CD4-positive, alpha-beta T cell treated with Interleukin-17A for 1 hour (primary cell): ENCODE measurements around the gene ZNF778.
"Not testable (repeated sequence)": the region's sequence is repeated elsewhere in the genome, so short reads cannot be mapped to it uniquely, and the experiment has no call there.

Experiments
- DNase-seq: peaks from one replicate; pipeline ENCODE4 v3.0.0-alpha.2; 2020

ZNF778 gene

DNA sequence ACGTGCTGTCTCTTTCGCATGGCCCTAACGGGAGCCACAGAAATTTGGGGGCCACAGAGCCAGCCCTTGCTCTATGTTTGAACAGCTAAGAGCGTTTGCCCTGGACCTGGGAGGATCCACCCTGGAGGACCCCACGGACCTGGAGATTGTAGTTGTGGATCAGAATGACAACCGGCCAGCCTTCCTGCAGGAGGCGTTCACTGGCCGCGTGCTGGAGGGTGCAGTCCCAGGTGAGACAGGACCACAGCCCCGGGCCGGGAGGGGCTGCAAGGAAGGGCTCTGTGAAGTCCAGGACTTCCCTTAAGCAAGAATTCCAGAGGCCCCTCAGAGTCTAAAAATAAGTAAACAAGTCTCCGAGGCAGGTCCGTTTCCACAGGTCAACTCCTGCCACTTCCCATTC lies 34.0 kb upstream of the ZNF778 start:
- DNase-seq: no peak

DNA sequence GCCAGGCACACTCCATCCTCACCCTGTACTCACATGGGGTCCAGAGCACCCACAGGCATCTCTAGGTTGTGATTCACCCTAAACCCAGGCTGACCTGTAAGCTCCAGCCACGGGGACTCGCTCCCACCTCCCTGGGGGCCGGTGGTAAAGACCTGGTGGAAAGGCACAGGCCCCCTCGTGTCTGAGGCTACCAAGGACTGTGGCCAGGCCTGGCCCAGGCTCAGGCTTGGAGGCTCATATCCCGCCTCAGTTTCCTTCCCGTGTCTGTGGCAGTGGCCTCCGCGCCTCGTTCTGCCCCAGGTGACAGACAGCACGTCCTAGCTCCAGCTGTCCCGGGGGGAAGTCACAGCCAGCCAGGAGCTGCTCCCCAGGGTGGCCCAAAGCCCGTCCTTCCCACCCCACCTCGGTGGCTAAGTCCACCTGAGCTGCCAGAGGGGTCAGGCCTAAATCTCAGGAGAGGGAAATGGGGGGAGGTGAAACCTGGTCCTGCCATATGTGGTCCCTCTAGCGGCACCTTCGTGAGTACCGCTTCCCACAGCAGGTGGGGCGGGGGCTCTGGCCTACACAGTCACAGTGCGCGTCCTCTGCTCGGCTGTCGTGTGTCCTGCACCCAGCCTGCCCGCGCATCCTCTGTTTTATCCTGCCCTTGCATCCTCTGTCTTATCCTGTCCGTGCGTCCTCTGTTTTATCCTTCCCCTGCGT lies 33.4 kb upstream of the ZNF778 start:
- no peak for DNase-seq

DNA sequence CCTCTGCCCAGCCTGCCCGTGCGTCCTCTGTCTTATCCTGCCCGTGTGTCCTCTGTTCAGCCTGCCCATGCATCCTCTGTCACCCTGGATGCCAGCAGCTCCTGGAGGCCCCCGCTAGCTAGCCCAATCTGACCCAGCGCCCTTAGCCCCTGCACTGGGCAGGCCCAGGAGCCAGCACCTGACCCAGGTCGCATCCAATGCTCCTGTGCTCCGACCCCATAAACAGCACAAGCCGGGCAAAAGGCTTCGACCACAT lies 32.9 kb upstream of the ZNF778 start:
- no peak for DNase-seq

DNA sequence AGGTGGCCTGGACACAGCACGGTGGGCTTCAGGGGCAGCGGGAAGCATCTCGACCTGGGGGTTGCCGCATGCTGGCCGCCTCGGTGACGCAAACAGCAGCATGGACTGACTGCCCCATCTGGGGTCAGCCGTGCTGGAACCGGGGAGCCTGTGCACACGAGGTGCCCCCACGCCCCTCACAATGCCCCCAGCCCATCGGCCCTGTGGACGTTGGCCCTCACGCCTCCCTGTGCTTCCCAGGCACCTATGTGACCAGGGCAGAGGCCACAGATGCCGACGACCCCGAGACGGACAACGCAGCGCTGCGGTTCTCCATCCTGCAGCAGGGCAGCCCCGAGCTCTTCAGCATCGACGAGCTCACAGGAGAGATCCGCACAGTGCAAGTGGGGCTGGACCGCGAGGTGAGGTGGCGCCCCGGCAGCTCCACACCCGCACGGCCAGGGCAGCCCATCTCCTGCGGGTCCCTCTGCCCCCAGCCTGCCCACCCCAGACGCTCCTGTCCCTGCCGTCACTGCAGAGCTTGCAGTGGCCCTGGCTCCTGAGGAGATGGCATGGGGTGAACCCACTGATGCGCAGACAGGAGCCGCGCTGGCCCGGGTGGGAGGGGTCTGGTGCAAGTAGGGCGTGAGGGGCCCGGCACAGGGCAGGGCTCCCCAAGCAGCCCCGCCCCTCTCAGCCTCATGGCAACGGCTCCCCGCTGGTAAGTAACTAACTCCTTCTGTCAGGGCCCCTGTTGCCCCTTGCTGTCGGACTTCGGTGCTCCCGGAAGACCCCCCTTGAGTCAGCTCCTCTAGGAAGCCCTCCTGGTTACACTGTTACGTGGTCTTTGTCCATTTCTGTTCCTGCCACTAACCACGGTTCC lies 32.3 kb upstream of the ZNF778 start:
- DNase-seq: no peak

DNA sequence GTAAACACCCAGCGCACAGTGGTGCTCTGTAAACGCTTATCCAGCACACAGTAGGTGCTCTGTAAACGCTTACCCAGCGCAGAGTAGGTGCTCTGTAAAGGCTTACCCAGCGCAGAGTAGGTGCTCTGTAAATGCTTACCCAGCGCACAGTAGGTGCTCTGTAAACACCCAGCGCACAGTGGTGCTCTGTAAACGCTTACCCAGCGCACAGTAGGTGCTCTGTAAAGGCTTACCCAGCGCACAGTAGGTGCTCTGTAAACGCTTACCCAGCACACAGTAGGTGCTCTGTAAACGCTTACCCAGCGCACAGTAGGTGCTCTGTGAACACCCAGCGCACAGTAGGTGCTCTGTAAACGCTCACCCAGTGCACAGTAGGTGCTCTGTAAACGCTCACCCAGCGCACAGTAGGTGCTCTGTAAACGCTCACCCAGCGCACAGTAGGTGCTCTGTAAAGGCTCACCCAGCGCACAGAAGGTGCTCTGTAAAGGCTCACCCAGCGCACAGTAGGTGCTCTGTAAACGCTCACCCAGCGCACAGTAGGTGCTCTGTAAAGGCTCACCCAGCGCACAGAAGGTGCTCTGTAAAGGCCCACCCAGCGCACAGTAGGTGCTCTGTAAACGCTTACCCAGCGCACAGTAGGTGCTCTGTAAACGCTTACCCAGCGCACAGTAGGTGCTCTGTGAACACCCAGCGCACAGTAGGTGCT lies 31.5 kb upstream of the ZNF778 start:
- DNase-seq: not testable (repeated sequence)

DNA sequence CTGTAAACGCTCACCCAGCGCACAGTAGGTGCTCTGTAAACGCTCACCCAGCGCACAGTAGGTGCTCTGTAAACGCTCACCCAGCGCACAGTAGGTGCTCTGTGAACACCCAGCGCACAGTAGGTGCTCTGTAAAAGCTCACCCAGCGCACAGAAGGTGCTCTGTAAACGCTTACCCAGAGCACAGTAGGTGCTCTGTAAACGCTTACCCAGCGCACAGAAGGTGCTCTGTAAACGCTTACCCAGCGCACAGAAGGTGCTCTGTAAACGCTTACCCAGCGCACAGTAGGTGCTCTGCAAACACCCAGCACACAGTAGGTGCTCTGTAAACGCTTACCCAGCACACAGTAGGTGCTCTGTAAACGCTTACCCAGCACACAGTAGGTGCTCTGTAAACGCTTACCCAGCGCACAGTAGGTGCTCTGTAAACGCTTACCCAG lies 30.9 kb upstream of the ZNF778 start:
- peak; percentile 12 for DNase-seq

DNA sequence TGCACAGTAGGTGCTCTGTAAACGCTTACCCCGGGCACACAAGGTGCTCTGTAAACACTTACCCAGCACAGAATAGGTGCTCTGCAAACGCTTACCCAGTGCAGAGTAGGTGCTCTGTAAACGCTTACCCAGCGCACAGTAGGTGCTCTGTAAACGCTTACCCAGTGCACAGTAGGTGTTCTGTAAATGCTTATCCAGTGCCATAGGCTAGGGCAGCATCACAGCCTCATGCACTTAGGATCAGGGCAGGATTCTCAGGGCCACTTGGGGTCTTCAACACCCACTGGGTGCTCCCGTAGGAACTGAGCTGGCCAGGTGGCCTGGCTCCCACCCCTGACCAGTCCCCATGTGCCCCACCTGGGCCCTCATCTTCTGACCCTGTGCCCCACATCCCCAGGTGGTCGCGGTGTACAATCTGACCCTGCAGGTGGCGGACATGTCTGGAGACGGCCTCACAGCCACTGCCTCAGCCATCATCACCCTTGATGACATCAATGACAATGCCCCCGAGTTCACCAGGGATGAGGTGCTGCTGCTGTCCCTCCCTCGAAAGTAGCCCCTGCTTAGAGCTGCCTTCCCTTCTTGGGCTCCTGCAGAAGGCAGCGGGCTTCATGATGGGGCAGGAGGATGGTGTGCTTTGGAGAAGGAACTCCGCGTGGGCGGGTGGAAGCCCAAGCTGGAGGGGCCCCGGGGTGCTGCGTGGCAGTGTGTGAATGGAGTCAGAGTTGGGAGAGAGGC lies 30.3 kb upstream of the ZNF778 start:
- peak; percentile 22 for DNase-seq

DNA sequence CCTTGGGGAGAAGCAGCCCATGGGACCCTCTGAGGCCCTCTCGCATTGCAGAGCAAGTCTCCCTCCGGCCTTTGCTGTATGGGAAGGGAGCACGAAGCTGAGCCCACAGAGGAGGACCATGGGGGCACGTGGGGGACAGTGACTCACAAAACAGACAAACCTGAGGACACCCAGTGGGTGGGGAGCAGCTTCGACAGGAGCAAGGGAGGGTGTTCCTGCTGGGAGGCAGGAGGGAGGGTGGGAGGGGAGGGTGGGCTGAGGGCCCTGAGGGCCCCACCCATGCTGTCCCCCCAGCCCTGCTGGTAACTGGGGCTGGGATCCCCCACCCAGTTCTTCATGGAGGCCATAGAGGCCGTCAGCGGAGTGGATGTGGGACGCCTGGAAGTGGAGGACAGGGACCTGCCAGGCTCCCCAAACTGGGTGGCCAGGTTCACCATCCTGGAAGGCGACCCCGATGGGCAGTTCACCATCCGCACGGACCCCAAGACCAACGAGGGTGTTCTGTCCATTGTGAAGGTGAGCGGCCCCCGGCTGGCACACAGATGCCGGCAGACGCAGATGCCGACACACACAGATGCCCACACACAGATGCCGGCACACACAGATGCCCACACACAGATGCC lies 29.6 kb upstream of the ZNF778 start:
- DNase-seq: no peak

DNA sequence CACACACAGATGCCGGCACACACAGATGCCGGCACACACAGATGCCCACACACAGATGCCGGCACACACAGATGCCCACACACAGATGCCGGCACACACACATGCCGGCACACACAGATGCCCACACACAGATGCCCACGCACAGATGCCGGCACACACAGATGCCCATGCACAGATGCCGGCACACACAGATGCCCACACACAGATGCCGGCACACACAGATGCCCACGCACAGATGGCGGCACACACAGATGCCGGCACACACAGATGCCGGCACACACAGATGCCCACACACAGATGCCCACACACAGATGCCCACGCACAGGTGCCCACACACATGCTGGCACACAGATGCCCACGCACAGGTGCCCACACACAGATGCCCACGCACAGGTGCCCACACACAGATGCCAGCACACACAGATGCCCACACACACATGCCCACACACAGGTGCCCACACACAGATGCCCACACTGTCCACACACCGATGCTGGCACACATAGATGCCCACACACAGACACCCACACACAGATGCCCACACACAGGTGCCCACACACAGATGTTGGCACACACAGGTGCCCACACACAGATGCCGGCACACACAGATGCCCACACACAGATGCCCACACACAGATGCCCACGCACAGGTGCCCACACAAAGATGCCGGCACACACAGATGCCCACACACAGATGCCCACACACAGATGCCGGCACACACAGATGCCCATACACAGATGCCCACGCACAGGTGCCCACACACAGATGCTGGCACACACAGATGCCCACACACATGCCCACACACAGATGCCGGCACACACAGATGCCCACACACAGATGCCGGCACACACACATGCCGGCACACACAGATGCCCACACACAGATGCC lies 28.8 kb upstream of the ZNF778 start:
- DNase-seq: not testable (repeated sequence)

DNA sequence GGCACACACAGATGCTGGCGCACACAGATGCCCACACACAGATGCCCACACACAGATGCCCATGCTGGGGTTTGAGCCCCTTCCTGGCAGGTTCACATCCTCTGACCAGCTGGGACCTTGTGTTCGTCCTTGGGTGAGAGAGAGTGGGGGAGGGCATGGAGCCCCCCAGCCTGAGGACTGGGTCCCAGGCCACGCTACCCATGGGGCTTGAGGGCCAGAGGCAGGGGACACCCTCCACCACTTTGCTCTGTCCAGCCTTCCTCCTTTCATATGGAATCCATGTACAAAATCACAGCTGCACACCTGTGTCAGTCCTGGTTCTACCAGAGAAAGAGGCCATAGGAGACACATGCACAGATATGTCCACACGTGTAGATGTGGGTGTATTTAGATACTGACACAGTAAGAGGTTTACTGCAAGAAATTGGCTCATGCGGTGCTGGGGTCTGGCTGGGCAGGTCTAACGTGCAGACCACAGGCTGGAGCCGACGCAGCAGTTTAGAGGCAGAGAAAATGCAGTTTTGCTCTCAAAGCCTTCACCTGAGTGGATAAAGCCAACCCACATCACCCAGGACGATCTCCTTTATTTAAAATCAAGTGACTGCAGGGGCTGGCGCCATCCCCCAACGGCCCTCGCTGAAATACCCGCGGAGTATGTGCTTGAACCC lies 28.0 kb upstream of the ZNF778 start:
- DNase-seq: no peak

DNA sequence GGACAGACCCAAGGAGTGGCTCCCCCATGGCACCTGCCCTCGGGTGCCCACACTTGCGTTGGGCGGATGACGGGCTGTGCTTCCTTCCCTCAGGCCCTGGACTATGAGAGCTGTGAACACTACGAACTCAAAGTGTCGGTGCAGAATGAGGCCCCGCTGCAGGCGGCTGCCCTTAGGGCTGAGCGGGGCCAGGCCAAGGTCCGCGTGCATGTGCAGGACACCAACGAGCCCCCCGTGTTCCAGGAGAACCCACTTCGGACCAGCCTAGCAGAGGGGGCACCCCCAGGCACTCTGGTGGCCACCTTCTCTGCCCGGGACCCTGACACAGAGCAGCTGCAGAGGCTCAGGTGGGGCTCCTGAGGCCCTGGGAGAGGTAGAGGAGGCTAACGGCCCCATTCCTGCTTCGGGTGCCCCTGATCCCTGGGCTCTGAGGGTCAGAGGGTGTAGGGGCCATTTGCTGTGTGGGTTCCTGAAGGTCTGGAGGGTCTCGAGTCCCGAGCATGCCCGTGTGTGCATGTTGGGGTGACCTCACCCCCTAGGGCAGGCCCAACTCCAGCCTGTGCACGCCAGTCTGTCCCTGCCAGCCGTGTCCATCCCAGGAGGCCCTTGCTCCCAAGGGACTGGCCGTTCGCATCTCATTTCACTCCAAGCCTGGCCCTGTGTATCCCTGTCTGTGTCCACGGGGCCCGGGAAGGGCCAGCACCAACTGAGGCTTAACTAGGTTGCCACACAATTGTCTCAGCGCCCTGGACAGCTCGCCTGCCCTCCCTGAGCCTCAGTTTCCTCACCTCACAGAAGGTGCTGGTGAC lies 27.1 kb upstream of the ZNF778 start:
- DNase-seq: no peak

DNA sequence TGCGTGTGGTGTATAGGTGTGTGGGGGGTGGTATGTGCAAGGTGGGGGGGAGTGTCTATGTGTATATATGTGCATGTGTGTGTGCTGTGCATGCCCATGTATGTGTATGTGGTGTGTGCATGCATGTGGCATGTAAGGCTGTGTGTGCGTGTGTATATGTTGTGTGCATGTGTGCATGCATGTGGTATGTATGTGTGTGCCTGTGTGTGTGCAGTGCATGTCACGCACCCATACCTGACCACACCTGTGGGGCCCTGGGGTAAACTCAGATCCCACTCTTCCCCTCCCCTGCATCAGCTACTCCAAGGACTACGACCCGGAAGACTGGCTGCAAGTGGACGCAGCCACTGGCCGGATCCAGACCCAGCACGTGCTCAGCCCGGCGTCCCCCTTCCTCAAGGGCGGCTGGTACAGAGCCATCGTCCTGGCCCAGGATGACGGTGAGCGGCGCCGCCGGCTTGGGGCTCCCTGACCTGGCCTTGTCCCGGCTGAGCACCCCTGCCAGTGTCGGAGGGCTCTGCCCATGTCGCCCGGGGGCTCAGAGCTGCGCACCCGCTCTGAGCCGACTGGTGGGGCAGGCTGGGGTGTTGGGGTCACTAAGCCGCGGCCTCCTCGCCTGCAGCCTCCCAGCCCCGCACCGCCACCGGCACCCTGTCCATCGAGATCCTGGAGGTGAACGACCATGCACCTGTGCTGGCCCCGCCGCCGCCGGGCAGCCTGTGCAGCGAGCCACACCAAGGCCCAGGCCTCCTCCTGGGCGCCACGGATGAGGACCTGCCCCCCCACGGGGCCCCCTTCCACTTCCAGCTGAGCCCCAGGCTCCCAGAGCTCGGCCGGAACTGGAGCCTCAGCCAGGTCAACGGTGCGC lies 26.2 kb upstream of the ZNF778 start:
- no peak for DNase-seq

DNA sequence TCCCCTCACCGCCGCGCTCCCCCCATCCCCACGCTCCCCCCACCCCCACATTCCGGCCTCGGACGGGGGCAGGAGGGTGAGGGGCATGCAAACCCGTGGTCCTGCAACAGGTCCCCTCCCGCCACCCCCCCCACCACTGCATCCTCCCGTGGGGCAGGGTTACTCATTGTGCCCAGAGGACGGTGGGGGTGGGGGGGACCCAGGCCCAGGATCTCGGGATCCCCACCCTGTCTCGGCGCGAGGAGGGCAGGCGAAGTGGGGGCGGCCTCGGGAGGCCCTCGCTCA lies 25.7 kb upstream of the ZNF778 start:
- no peak for DNase-seq

DNA sequence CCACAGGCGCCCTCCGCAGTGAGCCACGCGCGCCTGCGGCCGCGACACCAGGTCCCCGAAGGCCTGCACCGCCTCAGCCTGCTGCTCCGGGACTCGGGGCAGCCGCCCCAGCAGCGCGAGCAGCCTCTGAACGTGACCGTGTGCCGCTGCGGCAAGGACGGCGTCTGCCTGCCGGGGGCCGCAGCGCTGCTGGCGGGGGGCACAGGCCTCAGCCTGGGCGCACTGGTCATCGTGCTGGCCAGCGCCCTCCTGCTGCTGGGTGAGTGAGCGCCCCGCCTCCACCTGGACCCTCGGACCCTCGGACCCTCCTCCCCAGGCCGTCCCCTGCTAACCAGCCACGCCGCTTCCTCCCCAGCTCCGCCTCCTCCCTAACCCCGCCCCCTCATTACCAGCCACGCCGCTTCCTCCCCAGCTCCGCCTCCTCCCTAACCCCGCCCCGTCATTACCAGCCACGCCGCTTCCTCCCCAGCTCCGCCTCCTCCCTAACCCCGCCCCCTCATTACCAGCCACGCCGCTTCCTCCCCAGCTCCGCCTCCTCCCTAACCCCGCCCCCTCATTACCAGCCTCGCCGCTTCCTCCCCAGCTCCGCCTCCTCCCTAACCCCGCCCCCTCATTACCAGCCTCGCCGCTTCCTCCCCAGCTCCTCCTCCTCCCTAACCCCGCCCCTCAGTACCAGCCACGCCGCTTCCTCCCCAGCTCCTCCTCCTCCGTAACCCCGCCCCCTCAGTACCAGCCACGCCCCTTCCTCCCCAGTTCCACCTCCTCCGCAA lies 25.1 kb upstream of the ZNF778 start:
- DNase-seq: peak; percentile 89

DNA sequence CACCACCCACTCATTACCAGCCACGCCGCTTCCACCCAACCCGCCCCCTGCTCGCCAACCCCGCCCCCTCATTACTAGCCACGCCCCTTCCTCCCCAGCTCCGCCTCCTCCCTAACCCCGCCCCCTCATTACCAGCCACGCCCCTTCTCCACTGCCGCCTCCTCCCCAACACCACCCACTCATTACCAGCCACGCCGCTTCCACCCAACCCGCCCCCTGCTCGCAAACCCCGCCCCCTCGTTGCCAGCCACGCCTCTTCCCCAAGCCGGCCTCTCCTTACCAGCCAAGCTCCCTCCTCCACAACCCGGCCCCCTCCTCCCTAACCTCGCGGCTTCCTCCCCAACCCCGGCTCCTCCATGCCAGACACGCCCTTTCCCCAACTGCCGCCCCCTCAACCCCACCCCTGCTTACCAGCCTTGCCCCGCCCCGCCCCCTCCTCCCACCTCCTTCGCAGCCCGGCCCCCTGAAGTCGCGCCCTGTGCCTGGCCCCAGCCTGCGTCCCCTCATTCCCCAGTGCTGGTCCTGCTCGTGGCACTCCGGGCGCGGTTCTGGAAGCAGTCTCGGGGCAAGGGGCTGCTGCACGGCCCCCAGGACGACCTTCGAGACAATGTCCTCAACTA lies 24.4 kb upstream of the ZNF778 start:
- DNase-seq: peak; percentile 75

DNA sequence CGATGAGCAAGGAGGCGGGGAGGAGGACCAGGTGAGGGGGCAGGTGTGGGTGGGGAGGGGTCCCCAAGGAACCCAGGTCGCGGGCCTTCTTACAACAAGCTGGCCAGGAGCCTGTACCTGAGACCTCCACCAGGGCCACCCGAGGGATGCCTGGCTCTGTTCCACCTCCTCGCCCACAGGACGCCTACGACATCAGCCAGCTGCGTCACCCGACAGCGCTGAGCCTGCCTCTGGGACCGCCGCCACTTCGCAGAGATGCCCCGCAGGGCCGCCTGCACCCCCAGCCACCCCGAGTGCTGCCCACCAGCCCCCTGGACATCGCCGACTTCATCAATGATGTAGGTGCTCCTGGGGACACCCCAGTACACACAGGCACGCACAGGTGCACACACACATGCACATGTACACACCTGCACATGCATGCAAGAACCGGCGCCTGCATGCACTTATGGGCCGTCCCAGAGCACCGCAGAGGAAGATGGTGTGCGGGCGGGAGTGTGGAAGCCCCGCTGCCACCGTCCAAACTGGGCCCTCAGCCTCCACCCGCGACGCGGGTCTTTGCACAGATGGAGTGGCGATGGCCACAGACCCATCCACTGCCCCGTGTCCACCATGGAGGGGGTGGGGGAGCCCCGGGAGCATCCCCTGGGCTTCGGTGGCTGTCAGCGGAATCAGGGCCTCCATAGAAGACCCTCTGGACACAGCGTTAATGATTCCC lies 23.8 kb upstream of the ZNF778 start:
- no peak for DNase-seq
